GM23338 (cell line): ENCODE data around the gene IRF2BPL. TPM values are rescaled to one million over a fixed set of nuclear protein-coding genes. Genes with fewer than 3 reads are reported as not detected.
A peak's percentile ranks its signal among the peaks of the same experiment; 100 is the strongest.

Experiments used
- ATAC-seq: fragments of 200-7000 bp; cut with Tn5 transposase; 3 replicates; pipeline ENCODE4 v1.9.1; 2020
- DNase-seq: peaks from one replicate; pipeline ENCODE4 v3.0.0-alpha.2; 2015; ENCODE audit warnings: low spot score
- H2AFZ ChIP-seq: fragments of 200-600 bp; sonication (generic); 2 replicates; pipeline ENCODE4 v1.8.0; 2016; ENCODE audit warnings: antibody characterized with exemption, mild to moderate bottlenecking, moderate library complexity
- H3F3A ChIP-seq: fragments of 200-600 bp; sonication (generic); replicated peaks from 2 replicates; pipeline ENCODE4 v1.8.0; 2017; ENCODE audit warnings: antibody characterized with exemption, mixed run types, low read depth
- H3K27ac ChIP-seq: fragments of 200-600 bp; sonication (generic); 2 replicates; pipeline ENCODE4 v1.6.1; 2016; ENCODE audit warnings: low read depth
- H3K27me3 ChIP-seq: fragments of 200-600 bp; sonication (generic); 2 replicates; pipeline ENCODE4 v1.8.0; 2016; ENCODE audit warnings: mild to moderate bottlenecking, mixed run types, moderate library complexity; ENCODE audit not compliant: insufficient read depth
- H3K36me3 ChIP-seq: fragments of 200-600 bp; sonication (generic); 2 replicates; pipeline ENCODE4 v1.8.0; 2016; ENCODE audit warnings: mild to moderate bottlenecking; ENCODE audit not compliant: insufficient read depth
- H3K4me1 ChIP-seq: fragments of 200-600 bp; sonication (generic); 2 replicates; pipeline ENCODE4 v1.8.0; 2016; ENCODE audit warnings: mild to moderate bottlenecking, moderate library complexity; ENCODE audit not compliant: insufficient read depth
- H3K4me2 ChIP-seq: fragments of 200-600 bp; sonication (generic); 2 replicates; pipeline ENCODE4 v1.7.1; 2017; ENCODE audit warnings: mixed run types
- H3K4me3 ChIP-seq: fragments of 200-600 bp; sonication (generic); 2 replicates; pipeline ENCODE4 v1.6.1; 2016; ENCODE audit warnings: mixed run types
- H3K79me2 ChIP-seq: fragments of 200-600 bp; sonication (generic); replicated peaks from 2 replicates; pipeline ENCODE4 v1.8.0; 2017; ENCODE audit warnings: mild to moderate bottlenecking; ENCODE audit not compliant: insufficient read depth
- H3K9me2 ChIP-seq: fragments of 200-600 bp; sonication (generic); 2 replicates; pipeline ENCODE4 v1.8.0; 2017; ENCODE audit not compliant: insufficient read depth
- H4K20me1 ChIP-seq: fragments of 200-600 bp; sonication (generic); replicated peaks from 2 replicates; pipeline ENCODE4 v1.8.0; 2017; ENCODE audit warnings: mild to moderate bottlenecking; ENCODE audit not compliant: insufficient read depth
- H3K27ac Mint-ChIP-seq: 2 replicates; pipeline ENCODE4 v1.8.0; 2020; ENCODE audit warnings: inconsistent platforms, mild to moderate bottlenecking, moderate library complexity, mixed read lengths
- H3K27me3 Mint-ChIP-seq: 3 replicates; pipeline ENCODE4 v1.8.0; 2022; ENCODE audit warnings: low read depth, mild to moderate bottlenecking, moderate library complexity, mixed read lengths, inconsistent platforms; ENCODE audit not compliant: insufficient read depth, poor library complexity
- H3K36me3 Mint-ChIP-seq: 3 replicates; pipeline ENCODE4 v1.8.0; 2021; ENCODE audit warnings: low read depth, mild to moderate bottlenecking, inconsistent platforms, moderate library complexity, mixed read lengths
- H3K4me1 Mint-ChIP-seq: 3 replicates; pipeline ENCODE4 v1.8.0; 2020; ENCODE audit warnings: mild to moderate bottlenecking, inconsistent platforms, mixed read lengths
- H3K4me3 Mint-ChIP-seq: 3 replicates; pipeline ENCODE4 v1.8.0; 2021; ENCODE audit warnings: moderate library complexity, mild to moderate bottlenecking, inconsistent platforms, mixed read lengths
- H3K9me3 Mint-ChIP-seq: 3 replicates; pipeline ENCODE4 v1.8.0; 2020; ENCODE audit warnings: moderate library complexity, mild to moderate bottlenecking, inconsistent platforms, mixed read lengths
- CREB1 ChIP-seq: fragments of 250-450 bp; sonication (Bioruptor Pico); IDR thresholded peaks from 2 replicates; pipeline ENCODE4 v1.5.0; 2020; ENCODE audit warnings: low read depth, mild to moderate bottlenecking, moderate library complexity
- CTCF ChIP-seq, 2 experiments: fragments of 200-600 bp in 1 of 2; sonication (generic) in 1 of 2; conservative IDR thresholded peaks; 2 replicates each; pipeline versions ENCODE4 v1.5.1 to v1.6.1; 2016 to 2017; ENCODE audit warnings: antibody characterized with exemption in 2 of 2, low read depth in 2 of 2, mild to moderate bottlenecking in 2 of 2, moderate library complexity in 1 of 2
- EZH2phosphoT487 ChIP-seq: fragments of 200-600 bp; sonication (generic); IDR thresholded peaks from one replicate; pipeline ENCODE4 v1.8.1; 2018; ENCODE audit warnings: antibody characterized with exemption; ENCODE audit not compliant: unreplicated experiment
- JUNB ChIP-seq: IDR thresholded peaks from one replicate; pipeline ENCODE4 v1.6.1; 2016; ENCODE audit warnings: antibody characterized with exemption; ENCODE audit not compliant: unreplicated experiment
- POLR2AphosphoS5 ChIP-seq: IDR thresholded peaks from 2 replicates; pipeline ENCODE4 v1.6.1; 2016; ENCODE audit warnings: antibody characterized with exemption, low read depth
- REST ChIP-seq: IDR thresholded peaks from one replicate; pipeline ENCODE4 v1.6.1; 2018; ENCODE audit warnings: antibody characterized with exemption; ENCODE audit not compliant: unreplicated experiment
- ZNF331 ChIP-seq: fragments of 250-450 bp; sonication (Bioruptor Pico); IDR thresholded peaks from 2 replicates; pipeline ENCODE4 v1.5.0; 2020; ENCODE audit warnings: low read depth, mild to moderate bottlenecking, moderate library complexity
- ZNF462 ChIP-seq: fragments of 250-450 bp; sonication (Bioruptor Pico); IDR thresholded peaks from 2 replicates; pipeline ENCODE4 v1.5.0; 2020; ENCODE audit warnings: mild to moderate bottlenecking, moderate library complexity
- polyA plus RNA-seq: library from polyadenylated mRNA; unstranded; fragments of >200 nt; fragmentation: Nextera tagmentation; extraction: Ambion mirVana; gene quantifications from 2 replicates; pipeline ENCODE4 v1.2.1, GENCODE V29; 2016
- total RNA-seq: library from RNA; depleted of rRNA; stranded (reverse); fragments of >200 nt; shearing (Covaris generic); gene quantifications from 2 replicates; pipeline ENCODE4 v1.2.3, GENCODE V29; 2014

The IRF2BPL gene
- total and polyA plus RNA-seq, 2 experiments from 2014 or later = 11.2 to 119 TPM

GRCh38 chr14:77031759-77032490 is 3.4 kb upstream of the IRF2BPL start (continued):
- TF ChIP-seq REST = no peak
- no peak for TF ChIP-seq POLR2AphosphoS5
- TF ChIP-seq EZH2phosphoT487 = no peak
- no peak for TF ChIP-seq CTCF (conservative IDR thresholded peaks at IDR 0.05; ENCODE audit: low read depth in 2 of 2)
- no peak for TF ChIP-seq CREB1

GRCh38 chr14:77027538-77028383 is 747 bp downstream of the IRF2BPL start:
- DNase-seq = peak; percentile 58
- Mint-ChIP-seq H3K9me3 (peaks cover 3% of the 10 kb centered on the region; the same call in 1 of the 3 replicates), H3K4me1 (peaks cover 50% of the 10 kb centered on the region), H3K27ac (no peak overlapping the region), H3K36me3 (peaks cover 25% of the 10 kb centered on the region), H3K4me3 (peak overlapping the region; percentile 87), H3K27me3 (peaks cover 28% of the 10 kb centered on the region)
- no peak overlapping the region for H2AFZ ChIP-seq
- H3K9me2 ChIP-seq = no peaks in the 10 kb centered on the region
- peaks cover 34% of the 10 kb centered on the region for H3F3A ChIP-seq
- no peaks in the 10 kb centered on the region for H4K20me1 ChIP-seq
- H3K4me2 ChIP-seq = peak overlapping the region; percentile 98
- peak overlapping the region; percentile 75 for H3K4me3 ChIP-seq
- peaks cover 57% of the 10 kb centered on the region for H3K79me2 ChIP-seq
- H3K4me1 ChIP-seq = peaks cover 50% of the 10 kb centered on the region
- TF ChIP-seq JUNB (no peak), ZNF331 (CRISPR knock-in tag) (no peak), ZNF462 (CRISPR knock-in tag) (no peak)
- peak overlapping the region; percentile 92 for H3K27ac ChIP-seq
- peak; percentile 1; the same call in 2 of the 3 replicates for ATAC-seq
- H3K27me3 ChIP-seq = no peaks in the 10 kb centered on the region
- no peaks in the 10 kb centered on the region for H3K36me3 ChIP-seq
